ENCODE results near the gene UNC13A.

Gene UNC13A

DNA sequence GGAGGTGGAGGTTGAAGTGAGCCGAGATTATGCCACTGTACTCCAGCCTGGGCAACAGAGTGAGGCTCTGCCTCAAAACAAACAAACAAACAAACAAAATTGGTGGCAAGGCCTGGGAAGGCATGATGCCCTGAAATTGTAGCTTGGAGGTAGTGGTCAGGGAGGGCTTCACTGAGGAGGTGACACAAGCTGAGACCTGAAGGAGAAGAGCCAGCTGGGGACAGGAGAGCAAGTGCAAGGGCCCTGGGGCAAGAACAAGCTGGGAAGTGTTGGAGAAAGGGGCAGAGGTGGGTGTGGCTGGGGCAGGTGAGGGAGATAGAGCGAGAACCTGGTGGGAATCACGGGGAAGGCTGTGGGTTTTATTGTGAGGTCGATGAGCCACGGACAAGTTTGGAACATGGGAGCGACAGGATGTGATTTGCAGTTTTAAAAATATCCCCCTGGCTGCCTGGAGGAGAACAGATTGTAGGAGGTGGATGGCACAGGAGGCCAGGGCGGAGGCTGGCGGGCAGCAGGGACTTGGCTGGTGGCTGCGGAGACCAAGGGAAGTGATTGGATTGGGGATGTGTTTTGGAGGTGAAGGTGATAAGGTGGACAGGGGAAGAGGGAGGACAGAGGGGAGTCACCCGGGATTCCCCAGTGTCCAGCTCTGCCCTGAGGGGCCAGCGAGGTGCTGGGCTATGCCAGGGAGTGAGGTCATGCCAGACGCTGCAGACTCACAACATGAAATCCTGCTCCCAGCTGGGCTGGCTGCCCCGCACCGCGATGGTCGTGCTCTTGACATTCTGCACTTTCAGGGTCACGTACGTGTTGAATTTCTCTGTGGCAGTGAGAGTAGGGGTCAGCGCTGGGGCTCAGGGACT lies 14.0 kb downstream of the UNC13A start:
- in situ Hi-C loops (cut with HindIII; ENCODE audit: low sequenced_read_pairs) = no loop called here

DNA sequence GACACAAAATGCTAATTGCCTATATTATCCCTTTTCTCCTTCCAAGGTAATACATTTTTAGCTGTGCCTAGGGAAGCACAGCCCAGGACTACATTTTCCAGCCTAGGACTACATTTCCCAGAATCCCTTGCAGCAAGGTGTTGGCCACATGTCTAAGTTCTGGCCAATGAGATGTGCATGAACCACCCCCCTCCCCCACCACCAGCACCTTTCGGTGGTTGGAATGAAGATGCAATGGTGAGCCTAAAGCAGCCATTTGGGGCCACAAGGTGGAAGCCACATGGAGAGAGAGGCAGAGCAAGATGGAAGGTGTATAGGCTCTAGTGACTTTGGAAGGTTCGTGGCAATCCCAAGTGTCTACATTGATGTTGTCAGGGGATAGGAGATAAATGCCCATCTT lies 16.2 kb downstream of the UNC13A start:
- in situ Hi-C loops (cut with HindIII; ENCODE audit: low sequenced_read_pairs) = no loop called here

DNA sequence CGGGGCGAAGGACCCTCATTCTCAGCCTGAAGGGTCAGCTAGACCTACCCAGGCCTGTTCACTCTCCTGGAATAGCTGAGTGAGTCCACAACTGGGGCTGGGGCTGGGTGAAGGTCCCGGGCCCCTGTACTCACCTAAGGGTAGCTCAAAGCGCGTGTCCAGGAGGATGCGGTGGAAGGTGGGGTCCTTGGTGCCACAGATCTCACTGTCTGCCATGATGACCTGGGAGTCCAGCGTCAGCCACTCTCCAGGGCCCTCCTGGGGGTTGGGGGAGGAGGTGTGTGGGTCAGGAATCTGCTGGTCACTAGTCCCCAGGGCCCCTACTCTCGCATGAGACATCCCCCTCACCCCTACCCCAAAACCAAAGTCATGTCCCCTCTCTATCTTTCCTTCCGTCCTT lies 18.7 kb downstream of the UNC13A start:
- in situ Hi-C loops (cut with HindIII; ENCODE audit: low sequenced_read_pairs) = no loop called here

DNA sequence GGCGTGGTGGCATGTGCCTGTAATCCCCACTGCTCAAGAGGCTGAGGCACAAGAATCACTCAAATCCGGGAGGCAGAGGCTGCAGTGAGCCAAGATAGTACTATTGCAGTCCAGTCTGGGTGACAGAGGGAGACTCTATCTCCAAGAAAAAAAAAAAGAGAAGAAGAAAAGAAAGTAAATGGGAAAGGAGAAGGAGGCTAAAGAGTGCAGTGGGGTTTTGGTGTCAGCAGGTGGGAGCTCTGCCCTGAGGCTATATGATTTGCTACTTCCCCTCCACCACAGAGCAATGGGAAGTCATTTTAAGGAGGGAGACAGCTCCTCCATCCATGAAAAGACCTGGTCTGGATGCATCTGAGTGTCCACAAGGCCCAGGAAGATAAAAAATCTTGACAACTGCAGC lies 23.1 kb downstream of the UNC13A start:
- in situ Hi-C loops (cut with HindIII; ENCODE audit: low sequenced_read_pairs) = no loop called here

DNA sequence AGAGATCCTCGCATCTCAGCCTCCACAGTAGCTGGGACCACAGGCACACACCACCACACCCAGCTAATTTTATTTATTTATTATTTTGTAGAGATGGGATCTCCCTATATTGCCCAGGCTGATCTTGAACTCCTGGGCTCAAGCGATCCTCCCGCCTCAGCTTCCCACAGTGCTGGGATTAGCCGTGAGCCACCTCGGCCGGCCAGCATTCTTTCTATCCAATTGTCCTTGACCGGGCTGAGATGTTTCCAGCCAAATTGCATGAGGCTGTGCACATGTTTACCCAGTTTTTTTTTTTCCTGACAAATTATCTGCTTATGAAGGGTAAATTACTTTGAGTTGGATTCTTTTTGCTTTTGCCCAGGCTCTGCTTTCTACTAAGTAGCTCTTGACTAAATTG lies 28.2 kb downstream of the UNC13A start:
- in situ Hi-C loops (cut with HindIII; ENCODE audit: low sequenced_read_pairs) = no loop called here

DNA sequence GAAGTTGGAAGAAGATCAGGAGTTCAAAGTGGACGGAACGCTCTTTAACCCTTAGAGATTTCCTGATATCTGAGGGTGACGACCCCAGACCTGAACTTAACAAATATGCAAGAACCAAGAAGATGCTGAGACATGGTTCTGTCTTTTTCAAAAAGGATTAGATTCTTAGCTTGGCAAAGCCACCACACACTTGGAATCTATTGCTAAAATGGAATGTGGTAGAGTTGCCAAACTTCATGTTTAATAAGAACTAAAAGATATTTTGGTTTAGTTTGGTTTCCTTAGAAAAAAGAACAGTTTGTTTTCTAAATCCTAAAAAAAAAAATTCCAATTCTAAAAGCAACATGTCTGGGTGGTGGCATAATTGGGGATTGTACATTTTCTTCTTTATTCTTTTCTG lies 29.5 kb downstream of the UNC13A start:
- in situ Hi-C loops (cut with HindIII; ENCODE audit: low sequenced_read_pairs) = no loop called here

DNA sequence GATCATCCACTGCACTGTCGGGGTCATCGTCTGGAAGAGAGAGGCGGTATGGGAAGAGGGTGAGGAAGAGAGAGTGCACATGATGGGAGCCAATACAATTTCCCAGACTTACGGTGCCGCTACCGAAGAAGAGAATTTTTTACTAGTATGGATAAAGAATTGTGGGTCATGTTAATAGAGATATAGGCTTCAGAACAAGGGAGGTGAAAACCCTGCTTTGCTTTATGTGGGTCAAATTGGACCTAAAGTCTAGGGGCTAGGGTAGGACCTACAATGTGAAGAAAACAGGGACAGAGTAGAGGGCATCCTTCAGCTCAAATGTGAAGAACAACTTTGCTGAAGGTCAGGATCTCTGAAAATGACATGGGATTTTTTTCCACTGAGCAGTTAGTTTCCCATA lies 29.9 kb downstream of the UNC13A start:
- in situ Hi-C loops (cut with HindIII; ENCODE audit: low sequenced_read_pairs) = no loop called here

DNA sequence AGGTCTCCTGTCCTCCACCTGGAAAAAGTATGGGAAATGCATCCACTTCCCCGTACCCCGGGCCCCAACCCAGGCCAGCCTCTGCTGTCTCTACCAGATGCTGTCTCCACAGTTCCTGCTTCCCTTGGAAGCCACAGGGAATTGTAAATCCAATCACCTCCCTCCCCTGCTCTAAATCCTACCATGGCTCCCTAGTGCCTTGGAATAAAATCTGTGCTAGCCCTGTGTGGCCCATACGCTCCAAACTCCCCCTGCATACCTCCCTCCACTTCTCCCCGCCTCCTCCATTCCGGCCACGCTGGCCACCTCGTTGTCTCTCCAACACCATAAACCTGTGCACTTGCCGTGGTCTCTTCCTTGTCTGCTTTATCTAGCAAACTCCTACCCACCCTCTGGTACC lies 31.2 kb downstream of the UNC13A start:
- in situ Hi-C loops (cut with HindIII; ENCODE audit: low sequenced_read_pairs) = no loop called here

DNA sequence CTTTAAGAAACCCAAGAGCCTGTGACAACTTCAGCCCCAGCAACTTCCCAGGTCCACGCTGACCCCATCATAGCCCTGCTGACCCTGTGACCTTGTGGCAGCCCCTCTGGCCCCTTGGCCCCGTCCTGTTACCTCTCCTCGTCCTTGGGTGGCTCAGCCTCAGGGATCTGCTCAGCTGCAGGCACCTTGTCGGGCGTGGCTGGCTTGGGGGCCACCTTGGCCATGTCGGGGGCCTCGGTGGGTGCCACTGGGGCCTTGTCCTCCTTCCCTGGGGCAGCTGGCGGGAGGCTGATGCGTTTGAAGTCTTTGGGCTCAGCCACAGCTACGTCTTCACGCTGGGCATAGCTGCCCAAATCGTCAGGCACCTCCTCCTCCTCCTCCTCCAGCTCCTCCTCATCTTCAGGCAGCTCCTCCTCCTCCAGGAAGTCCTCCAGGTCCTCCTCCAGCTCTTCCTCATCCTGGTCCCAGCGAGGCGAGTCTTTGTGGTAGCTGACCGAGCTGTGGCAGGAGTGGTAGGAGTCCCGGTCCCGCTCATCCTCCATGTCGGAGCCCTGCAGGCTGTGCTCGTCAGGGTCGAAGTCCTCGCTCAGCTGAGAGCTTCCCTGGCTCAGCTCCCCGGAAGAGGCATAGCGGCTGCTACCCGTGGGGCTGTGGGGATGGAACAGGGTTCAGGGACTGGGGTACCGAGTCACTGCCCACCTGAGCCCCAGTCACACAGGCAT lies 32.2 kb downstream of the UNC13A start:
- in situ Hi-C loops (cut with HindIII; ENCODE audit: low sequenced_read_pairs) = no loop called here

DNA sequence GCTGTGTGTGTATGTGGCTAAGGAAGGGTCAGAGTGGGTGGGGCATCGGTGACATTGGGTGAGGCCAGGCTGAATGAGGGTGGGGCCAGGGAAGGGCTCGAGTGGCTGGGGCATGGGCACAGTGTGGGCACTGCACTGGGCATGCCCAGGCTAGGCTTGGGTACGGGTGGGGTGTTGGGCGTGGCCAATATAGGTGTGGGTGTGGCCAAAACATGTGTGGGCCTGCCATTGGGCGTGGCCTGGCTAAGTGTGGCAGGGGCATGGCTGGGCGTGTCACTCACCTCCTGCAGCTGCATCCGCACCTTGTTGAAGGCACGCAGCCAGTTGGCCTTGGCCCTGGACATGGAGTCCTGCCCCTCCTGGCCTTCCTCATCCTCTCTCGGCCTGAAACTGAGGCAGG lies 33.2 kb downstream of the UNC13A start:
- in situ Hi-C loops (cut with HindIII; ENCODE audit: low sequenced_read_pairs) = no loop called here

DNA sequence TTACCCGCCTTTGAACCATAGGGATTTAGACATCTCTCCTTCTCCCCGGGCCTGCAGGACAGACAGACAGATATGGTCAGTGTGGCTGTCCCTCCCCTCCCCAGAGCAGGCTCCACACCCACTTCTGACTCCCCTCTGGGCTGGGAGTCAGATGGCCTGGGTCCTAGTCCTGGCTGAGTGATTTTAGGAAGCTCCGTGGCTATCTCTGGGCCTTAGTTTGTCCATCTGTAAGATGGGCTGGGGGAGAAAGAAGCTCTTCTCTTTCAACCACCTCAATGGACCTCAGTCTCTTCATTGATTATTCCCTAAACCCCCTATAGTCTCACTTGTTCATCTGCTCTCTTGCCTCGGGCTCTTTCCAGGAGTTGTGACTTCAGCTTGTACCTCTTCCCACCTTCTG lies 35.5 kb downstream of the UNC13A start:
- in situ Hi-C loops (cut with HindIII; ENCODE audit: low sequenced_read_pairs) = no loop called here

DNA sequence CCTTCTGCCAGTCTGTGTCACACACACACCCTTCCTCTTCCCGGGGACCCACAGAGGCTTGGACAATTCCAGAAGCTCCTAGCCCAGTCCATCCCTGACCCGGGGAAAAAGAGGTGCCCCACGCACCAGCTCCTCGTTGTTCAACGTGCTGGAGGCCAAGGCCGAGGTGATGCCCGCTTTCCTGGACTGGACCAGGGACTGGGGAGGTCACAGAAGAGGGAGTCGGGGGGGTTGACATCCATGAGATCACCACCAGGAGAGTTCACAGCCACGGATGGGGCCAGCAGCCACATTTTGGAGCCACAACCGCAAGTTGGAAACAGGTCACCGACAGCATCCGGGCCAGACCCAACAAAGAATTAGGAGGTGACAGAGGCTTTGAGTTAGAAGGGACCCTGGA lies 39.4 kb downstream of the UNC13A start:
- in situ Hi-C loops (cut with HindIII; ENCODE audit: low sequenced_read_pairs) = no loop called here

DNA sequence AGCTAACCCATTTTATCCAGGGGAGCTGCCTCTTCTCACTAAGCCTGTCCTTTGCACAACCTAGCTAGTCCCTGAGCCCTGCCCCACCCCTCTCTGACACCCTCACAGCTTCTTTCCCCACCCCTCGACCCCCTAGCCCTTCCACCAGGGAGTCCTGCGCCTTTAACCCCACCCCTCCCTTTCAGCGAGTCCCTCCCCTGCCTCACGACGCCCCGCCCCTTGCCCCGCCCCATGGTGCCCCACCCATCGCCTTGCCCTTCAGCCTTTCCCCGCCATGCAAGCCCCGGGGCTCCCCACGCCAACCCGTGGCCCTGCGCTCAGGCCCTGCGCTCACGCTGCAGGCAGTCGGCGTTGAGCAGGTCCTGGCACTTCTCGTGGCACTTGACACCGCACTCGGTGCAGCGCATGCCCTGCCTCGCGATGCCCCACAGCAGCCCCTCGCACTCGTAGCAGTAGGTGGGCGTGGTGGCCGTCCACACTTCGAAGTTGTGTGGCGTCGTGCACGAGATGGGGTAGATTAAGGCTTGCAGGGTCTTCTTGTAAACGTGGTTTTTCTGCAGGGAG lies 40.0 kb downstream of the UNC13A start:
- in situ Hi-C loops (cut with HindIII; ENCODE audit: low sequenced_read_pairs) = no loop called here

DNA sequence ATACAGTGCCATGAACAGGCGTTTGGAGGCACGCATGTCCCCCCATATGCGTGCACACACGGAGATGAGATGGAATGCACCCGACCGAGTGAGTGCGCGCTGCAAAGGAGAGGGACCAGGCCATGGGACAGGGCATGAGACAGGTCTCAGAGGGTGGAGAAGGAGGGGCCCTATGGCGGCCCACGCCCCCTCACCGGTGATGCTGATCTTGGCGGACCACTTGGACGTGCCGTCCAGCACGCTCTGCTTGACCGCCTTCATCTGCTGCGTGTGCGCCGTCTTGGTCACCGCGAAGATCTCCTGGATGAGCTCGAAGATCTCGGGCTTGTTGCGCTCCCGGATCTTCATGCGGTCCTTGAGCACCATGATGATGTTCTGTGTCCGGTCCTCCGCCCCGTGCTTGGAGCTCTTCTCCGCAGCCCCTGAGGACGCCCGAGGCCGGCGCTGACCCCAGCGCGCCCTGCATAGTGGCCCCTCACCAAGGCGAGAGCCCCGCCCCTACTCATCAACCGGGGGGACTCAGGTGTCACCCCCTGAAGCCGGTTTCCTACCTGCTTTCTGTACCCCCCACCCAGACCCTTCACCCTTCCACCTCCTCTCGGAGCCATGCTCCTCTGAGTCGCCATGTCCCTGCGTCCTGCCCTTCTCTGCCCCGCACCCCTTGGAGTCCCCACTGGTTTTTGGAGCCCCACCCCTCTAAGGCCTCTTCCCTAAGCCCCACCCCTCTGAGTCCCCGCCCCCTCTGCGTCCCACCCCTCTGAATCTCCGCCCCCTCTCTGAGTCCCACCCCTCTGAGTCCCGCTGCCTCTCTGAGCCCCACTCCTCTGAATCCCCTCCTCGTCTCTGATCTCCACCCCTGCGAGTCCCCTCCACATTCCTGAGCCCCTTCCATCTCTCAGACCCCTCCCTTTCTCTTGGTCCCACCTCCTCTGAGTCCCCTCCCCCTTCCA lies 40.8 kb downstream of the UNC13A start:
- in situ Hi-C loops (cut with HindIII; ENCODE audit: low sequenced_read_pairs) = no loop called here

DNA sequence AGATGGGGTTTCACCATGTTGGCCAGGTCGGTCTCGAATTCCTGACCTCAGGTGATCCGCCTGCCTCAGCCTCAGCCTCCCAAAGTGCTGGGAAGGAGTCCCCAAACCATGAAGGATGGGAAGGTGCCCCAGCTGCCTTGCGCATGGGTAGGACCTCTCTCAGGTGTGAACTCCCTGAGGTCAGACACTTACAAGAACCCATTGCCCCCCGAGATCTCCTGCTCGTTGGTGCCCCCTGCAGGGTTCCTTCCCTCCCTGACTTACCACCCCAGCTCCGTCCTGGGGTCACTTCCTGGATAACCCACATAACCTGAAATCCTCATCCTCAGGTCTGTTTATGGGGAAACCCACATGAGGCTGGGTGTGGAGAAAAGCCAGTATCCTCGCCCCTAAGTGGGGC lies 41.7 kb downstream of the UNC13A start:
- in situ Hi-C loops (cut with HindIII; ENCODE audit: low sequenced_read_pairs) = no loop called here

DNA sequence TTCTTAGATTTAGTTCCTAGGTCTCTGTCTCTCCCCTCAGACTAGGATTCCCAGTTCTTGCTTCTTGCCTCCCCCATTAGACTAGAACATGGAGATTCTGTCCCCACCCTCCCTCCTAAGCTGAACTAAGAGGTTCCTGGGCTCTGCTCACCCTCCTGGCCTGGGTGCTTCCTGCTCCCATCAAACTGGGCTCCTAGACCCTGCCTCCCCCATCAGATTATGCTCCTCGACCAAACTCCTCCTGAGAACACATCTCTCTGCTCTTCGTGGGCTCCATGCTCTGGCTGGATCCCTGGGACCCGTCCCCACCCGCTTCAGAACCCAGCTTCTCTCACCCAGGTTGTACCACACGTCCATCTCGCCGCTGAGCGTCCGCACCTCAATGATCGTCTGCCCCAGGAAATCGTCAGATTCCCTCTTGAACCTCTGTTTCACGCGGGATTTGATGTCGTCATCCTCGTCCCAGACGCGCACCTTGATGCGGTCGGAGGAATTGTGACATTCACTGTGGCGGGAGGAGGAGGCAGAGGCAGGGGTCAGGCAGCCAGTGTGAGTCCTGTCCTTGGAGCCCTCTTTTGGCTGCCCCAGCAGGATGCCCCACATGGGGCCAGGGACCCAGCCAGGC lies 42.7 kb downstream of the UNC13A start:
- in situ Hi-C loops (cut with HindIII; ENCODE audit: low sequenced_read_pairs) = no loop called here

DNA sequence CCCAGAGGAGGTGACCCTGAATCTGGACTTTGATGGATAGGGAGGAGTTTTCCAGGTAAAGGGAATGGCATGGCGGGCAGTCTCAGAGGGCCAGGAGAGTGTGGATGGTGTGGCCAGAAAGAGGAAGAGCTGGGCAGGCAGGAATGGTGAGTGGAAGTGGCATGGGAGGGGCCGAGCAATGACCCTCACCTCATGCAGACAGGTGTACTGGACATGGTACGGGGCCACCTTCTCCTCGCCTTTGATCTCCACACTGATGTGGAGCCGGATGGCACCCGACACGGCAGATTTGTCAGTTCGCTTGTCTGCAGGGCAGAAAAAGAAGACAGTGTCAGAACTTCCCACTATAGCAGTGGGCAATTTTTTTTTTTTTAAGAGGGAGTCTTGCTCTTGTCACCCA lies 45.5 kb downstream of the UNC13A start:
- in situ Hi-C loops (cut with HindIII; ENCODE audit: low sequenced_read_pairs) = no loop called here

DNA sequence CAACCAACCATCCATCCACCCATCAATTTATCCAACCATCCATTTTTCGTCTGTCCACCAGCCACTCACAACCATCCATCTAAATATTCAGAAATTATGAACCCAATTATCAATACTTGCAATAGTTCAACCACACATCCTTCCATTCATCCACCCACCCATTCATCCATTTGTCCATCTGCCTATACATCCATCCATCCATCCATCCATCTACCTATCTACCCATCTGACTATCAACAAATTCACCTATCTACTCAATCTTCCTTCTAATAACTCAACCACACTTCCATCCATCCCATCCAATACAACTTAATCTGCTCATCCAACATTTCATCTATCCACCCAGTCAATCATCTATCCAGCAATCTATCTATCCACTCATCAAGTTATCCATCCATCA lies 46.3 kb downstream of the UNC13A start:
- in situ Hi-C loops (cut with HindIII; ENCODE audit: low sequenced_read_pairs) = no loop called here

DNA sequence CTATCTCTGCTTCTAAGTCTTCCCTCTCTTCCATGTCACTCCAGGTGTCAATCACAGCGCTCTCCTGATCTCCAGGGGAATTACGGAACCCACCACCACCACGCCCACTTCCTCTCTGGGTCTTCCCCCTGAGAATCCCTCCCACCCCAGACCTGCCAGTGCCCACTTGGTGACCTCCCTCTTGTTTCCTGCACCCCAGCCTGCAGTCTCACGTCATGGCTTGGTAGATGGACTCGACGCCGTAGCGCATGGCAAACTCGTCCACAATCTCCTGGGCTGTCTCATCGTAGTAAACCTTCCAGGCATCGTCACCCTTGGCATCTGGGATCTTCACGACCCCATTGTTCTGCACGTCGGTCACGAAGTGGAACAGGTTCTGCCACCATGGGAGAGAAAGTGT lies 47.0 kb downstream of the UNC13A start:
- in situ Hi-C loops (cut with HindIII; ENCODE audit: low sequenced_read_pairs) = no loop called here

DNA sequence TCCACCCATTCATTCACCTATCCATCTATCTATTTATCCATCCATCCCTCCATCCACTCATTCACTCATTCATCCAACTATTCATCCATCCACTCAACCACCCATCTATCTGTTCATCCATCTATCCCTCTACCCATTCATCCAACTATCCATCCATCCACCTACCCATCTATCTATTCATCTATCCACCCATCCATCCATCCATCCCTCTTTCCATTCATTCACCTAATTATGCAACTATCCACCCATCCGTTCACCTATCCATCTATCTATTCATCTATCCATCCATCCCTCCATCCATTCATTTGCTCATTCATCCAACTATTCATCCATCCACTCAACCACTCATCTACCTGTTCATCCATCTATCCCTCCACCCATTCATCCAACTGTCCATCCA lies 54.5 kb downstream of the UNC13A start:
- in situ Hi-C loops (cut with HindIII; ENCODE audit: low sequenced_read_pairs) = no loop called here

DNA sequence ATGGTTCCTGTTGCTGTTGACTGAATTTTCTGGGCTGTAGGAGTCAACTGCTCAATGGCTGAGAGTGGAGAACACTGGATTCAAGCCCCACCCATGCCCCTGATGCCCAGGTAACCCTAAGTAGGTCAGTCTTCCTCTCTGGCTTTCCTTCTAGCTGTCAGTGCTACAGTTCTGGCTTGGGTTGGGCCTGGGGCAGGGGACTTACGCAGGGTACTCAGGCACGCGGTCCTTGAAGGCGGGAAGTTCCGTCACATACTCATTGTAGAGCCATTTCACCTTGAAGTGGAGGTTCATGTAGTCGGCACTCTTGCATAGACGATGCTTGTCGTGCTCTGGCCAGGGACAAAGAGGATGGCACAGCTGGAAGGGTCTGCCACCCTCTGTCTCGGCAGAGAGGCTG lies 55.6 kb downstream of the UNC13A start:
- in situ Hi-C loops (cut with HindIII; ENCODE audit: low sequenced_read_pairs) = no loop called here
